HG03064 (cell line): Measurements from ENCODE around the gene HNRNPAB.
A peak's percentile ranks its signal among the peaks of the same experiment; 100 is the strongest.
"Not testable (repeated sequence)": the region's sequence is repeated elsewhere in the genome, so short reads cannot be mapped to it uniquely, and the experiment has no call there.

ENCODE experiments used
- ATAC-seq: cut with Tn5 transposase; IDR thresholded peaks from one replicate; pipeline ENCODE4 v1.9.1; 2021; ENCODE audit warnings: low read depth; ENCODE audit not compliant: unreplicated experiment

HNRNPAB gene

DNA sequence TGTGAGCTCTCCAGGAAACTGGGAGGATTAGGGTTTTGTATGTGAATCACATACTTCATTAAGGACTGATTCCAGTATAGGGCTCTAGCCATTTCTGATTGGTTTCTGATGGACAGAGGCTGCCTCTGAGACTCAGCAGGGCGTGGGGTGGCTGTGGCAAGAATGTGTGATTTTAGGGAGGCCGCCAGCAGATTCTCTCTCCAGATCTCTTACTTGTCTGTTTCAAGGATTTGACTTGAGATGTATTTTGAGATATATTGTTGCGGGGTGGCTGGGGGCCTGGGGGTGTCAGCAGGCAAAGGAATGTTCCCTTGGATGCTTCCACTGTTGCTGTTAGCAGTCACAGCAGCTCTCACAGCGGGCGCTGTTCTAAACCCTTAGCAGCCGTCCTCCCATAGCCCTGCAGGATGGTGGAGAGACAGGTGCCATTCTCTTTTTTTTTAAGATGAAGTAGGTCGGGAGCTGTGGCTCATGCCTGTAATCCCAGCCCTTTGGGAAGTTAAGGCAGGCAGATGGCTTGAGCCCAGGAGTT lies 8.0 kb upstream of the HNRNPAB start:
- ATAC-seq, result no peak

DNA sequence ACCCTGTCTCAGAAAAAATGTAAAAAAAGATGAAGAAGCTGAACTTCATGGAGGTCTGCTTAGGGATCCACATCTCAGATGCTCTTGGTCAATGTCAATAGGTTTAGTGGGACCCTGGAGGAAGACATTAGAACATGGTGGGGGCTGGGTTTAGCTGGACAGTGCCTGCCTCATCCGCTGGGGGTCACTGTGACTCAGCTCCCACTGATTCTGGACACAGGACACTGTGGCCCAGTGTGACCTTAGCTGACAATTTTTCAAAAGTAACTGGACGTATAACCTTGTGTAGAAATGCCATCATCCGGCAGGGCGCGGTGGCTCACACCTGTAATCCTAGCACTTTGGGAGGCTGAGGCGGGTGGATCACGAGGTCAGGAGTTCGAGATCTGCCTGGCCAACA lies 7.3 kb upstream of the HNRNPAB start:
- no peak for ATAC-seq

DNA sequence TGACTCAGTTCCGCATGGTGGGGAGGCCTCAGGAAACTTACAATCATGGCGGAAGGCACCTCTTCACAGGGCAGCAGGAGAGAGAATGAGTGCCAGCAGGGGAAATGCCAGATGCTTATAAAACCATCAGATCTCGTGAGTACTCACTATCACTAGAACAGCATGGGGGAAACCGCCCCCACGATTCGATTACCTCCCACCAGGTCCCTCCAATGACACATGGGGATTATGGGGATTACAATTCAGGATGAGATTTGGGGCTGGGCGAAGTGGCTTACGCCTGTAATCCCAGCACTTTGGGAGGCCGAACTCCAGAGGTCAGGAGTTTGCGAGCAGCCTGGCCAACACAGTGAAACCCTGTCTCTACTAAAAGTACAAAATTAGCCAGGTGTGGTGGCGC lies 6.2 kb upstream of the HNRNPAB start:
- not testable (repeated sequence) for ATAC-seq

DNA sequence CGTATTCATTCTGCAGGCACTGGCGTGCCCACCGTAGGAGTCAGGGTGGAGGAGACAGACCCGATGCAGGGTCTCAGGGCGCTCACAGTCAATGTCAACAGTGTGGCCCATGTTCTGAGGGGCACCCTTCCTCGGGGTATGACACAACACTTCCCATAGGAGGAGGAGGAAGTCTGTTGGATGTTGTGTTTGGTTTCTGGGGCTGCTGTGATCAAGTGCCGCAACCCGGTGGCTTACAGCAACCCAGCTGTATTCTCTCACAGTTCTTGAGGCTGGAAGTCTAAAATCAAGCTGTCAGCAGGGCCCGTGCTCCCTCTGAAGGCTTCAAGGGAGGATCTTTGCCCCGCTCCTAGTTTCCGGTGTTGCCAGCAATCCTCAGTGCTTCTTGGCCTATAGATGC lies 5.6 kb upstream of the HNRNPAB start:
- no peak for ATAC-seq

DNA sequence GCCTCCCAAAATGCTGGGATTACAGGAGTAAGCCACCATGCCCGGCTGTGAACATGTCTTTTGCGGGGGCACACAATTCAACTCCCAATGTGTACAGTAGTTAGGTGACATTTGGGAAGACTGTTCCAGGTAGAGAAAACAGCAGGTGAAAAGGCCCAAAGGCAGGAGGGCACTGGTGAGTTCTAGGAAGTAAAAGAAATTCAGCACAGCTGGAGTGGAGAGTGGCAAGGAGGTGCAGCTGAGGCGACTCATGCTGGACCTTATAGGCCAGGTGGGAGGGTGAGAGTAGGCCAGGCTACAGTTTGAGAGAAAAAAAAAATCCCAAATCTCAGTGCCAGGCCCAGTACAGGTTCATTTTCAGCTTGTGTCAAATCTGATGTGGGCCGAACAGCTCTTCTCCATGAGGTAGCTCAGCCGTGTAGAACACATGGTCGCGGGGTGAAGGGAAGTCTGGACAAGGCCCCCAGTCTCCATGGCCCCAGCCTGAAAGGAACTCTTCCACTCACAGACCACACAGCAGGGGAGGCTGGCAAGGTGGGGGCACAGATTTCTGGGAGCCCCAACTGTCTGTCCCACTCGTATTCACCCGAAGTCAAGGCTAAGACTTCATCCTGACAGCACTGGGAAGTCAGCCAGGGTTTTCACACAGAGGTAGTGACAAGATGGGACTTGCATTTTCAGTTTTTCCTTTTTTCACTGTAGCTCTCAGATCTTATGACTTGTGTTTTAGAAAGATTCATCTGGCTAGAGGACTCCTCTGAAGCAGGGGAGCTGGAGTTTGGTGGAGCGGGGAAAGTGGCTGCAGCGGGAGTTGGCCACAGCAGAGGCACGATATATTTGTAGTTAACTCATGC lies 4.5 kb upstream of the HNRNPAB start:
- ATAC-seq, result no peak

DNA sequence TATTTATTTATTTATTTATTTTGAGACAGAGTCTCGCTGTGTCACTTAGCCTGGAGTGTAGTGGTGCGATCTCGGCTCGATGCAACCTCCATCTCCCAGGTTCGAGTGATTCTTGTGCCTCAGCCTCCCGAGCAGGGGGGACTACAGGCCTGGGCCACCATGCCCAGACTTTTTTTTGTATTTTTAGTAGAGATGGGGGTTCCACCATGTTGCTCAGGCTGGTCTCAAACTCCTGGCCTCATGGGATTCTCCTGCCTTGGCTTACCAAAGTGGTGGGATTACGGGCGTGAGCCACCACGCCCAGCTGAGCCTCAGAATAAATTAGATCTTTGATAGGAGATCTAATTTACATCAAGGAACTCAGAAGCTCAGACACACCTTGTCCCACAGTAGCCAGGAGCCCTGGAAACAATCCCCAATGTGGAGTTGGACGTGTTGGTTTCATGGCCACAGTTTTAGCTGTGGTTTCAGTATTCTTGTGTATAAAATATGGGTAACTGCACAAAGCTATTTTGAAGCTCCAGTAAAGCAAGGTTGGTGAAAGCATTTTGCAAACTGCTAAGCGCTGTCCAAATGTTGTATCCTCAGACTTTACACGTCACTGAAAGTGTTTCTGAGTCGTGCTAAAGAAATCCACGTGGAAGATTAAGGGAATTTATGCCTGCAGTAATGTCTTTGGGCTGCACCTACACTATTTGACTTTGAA lies 3.0 kb upstream of the HNRNPAB start:
- ATAC-seq, result no peak

DNA sequence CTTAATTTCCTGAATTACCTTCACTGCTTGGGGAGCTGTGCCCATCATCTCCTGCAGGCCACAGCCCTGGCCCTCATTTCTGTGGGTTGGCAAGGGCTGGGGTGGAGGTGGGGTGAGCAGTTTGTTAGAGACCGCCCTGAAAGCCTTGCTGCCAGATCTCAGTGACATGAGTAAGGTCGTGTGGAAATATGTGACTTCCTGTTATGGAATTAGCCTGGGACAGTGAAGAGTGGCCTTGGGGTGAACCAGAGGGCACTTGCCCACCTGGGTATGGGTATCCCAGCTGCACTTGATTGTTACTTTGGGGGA lies 2.5 kb upstream of the HNRNPAB start:
- ATAC-seq, result no peak

DNA sequence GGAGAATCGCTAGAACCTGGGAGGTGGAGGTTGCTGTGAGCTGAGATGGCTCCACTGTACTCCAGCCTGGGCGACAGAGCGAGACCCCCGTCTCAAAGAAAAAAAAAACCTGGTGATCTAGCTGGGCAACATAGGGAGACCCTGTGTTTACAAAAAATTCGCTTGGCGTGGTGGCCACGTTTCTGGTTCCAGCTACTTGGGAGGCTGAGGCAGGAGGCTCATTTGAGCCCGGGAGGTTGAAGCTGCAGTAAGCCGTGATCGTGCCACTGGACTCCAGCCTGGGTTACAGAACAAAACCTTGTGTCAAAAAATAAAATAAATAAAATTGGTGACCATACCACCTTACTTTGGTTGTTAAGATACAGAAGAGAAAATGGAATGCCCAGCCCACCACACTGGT lies 1.8 kb upstream of the HNRNPAB start:
- ATAC-seq, result no peak

DNA sequence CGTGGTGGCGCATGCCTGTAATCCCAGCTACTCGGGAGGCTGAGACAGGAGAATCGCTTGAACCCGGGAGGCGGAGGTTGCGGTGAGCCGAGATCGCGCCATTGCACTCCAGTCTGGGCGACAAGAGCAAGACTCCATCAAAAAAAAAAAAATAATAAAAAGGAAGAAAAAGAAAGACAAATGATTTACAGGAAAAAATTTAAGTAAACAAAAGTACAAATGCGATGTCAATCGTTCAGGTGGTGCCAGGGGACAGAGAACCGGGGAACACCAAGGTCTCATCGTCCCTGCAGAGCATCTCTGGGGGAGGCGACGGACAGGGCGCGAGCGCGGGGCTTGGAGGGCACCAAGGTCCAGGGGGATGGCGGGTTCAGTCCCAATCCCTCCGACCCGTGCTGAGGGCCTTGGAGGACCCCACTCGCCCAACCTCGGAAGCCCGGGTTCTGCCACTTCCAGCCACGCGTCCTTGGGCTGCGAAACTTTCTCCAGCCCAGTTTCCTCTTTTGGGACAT lies 607 bp upstream of the HNRNPAB start:
- no peak for ATAC-seq

DNA sequence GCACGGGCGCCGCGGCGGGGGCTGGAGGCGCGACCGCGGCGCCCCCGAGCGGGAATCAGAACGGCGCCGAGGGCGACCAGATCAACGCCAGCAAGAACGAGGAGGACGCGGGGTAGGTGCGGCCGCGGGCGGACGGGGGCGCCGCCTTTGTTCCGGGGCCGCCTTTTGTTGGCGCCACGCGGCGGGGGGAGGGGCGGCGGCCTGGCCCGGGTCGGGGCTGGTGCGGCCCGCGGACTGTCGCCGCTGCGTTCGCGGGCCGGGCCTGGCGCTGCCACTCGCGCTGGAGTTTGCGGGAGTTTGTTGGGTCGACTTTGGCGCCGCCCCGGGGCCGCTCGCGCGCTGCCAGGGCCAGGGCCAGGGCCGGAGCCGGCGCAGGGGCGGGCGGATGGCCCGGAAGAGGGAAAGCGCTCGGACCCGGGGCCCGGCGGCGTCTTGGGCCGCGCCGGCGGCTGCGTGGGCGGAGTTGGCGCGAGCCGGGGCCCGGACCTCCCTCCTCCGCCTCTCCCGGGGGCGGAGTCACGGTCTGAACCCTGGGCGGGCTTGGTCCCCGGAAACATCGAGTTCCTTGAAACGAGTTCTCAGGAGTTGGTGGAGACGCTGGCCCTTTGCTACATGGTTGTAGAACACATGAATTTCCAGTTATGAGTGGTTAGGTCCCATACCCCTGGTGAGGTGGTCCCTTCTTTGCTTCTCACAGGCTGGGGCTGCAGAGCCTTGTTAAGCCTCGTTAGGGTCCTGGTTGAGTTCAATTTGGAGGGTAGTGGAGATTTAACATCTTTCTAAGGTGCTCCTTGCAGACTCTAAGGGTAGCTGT lies 809 bp downstream of the HNRNPAB start:
- ATAC-seq, result peak; percentile 53

DNA sequence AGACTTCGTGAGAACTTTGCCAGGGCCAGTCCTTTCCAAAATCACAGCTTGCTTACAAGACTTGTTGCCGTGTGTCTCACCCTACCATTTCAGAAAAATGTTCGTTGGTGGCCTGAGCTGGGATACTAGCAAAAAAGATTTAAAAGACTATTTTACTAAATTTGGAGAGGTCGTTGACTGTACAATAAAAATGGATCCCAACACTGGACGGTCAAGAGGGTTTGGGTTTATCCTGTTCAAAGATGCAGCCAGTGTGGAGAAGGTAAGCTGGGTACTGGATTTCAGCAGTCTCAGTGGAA lies 1.4 kb downstream of the HNRNPAB start:
- ATAC-seq, result no peak

DNA sequence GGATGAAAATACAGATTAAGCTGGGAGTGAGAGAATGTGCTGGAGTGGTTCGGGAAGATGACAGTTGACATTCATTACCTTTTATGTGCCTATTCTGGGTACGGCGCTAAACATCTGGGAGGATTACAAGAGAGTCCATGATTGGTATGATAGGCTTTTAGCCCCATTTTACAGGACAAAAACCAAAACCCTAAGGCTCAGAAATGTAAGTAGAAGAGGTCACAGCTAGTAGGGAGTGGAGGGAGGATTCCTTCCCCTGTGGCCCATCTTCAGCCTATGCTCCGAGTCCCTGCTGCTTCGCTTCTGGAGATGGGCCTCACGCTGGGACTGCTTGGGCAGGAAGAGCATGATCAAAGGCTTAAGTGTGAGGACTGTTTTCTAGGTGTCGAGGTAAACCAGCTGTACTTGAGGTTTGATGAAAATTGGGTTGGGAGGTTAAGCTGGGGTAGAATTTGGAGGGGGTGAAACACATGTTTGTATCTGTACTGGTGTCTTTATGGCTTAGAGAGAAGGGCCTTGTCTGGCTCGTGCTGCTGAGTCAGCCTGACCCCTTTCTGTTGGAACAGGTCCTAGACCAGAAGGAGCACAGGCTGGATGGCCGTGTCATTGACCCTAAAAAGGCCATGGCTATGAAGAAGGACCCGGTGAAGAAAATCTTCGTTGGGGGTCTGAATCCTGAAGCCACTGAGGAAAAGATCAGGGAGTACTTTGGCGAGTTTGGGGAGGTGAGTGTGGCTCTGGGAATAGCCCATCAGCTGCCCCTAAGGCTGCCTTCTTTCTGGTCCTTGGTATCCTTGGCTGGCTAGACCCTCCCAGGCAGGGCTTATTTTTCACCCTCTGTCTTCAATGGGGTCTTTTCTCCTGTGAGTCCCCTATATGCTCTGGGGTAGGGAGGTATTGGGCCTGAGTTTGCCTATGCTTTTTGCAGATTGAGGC lies 2.1 kb downstream of the HNRNPAB start:
- ATAC-seq, result no peak

DNA sequence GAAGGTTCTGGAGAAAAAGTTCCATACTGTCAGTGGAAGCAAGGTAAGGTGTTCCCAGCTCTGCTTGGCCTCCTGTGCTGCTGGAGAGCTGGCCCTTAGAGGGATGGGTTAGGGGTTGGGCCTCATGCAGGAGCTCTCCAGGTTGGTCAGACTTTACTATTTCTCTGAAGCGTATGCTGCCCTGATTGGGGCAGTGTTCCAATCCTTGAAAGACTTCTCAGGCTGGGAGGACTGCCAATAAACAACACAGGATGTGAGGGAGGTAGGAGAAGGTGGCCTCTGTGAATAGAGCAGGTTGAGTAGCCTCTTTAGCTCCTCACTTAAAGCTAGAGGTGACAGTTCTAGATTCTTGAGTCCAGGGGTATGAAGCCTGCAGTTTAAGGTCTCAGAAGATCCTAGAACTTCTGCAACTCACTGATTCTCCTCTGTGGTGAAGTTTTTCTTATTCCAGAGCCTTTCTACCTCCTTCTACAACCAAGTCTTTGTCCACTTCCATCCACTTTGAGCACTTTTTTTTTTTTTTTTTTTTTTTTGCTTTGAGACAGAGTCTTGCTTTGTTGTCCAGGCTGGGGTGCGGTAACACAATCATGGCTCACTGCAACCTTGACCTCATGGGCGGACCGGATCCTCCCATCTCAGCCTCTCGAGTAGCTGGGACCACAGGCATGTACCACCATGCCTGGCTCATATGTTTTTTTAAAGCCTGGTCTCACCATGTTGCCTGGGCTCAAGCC lies 3.0 kb downstream of the HNRNPAB start:
- no peak for ATAC-seq

DNA sequence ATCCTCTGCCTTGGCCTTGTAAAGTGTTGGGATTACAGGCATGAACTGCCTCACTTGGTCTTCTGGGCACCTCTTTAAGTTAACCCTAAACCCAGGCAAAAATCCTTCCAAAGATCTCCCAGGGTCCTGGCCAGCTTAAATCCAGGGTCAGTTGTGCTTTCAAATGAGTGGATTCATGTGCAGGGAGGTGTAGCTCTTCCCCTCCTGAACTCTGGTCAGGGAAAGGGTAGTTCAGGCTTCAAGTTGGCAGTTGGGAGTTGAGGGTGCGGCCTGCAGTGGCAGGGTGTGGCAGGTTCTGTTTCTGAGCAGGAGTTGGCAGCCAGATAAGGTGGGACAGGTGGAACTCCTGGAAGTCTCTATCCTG lies 3.6 kb downstream of the HNRNPAB start:
- ATAC-seq, result no peak

DNA sequence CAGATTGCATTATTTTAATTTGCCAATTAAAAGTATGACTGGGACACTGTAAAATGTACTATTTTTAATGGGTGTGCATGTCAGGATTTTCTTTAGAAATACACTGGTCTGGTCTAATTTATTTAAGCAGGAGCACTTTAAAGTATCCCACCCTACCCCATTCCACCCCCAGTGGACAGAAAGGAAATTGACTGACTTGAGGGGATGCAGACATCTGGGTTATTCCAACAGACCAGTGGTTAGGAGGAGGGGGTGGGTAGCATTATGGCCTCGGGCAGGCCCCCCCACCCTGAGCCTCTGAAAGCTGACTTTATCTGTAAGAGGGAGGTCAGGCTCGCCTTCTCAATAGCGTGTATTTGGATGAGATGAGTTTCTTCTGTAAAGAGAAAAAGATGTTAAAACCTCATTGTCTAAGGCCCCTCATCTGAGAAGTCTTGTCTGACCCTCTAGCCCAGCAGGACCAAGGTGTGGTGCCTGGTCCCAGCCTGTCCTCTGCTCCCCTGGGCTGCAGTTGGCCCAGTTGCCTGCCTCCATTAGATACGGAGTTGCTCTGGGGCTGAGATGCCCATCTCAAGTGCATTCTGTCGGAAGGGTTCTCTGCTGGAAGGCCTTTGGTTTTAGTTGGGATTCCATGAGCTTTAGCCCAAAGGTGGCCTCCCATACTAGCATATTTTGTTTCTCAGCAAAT lies 4.4 kb downstream of the HNRNPAB start:
- no peak for ATAC-seq

DNA sequence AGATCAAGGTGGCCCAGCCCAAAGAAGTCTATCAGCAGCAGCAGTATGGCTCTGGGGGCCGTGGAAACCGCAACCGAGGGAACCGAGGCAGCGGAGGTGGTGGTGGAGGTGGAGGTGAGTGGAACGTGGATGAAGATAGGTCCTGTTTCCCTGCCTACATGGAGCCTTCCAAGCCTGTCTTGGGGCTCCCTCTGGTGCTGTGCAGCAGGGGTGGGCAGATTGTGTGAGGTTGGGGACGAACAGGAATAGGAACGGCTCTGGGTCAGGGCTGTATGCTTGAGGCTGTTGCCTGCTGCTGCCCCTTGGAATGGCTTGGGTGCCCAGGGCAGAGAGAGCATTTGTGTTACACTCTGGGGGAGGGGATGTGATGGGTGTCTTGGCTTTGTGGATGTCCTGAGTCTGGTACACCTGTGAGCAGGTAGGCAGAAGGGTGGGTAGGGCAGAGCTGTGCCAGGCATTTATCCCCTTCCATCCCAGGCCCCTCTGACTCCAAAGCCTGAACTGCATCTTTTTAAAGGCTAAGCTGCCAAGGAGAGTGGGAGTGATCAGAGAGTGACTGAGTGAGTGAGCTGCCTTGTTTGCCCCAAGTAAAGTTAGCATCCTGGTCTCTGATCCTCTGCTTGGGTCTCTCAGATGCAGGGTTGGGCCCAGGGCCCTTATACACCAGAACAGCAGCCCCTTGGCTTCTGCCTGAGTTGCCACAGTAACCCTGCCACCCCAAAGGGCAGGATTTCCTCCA lies 5.2 kb downstream of the HNRNPAB start:
- no peak for ATAC-seq

DNA sequence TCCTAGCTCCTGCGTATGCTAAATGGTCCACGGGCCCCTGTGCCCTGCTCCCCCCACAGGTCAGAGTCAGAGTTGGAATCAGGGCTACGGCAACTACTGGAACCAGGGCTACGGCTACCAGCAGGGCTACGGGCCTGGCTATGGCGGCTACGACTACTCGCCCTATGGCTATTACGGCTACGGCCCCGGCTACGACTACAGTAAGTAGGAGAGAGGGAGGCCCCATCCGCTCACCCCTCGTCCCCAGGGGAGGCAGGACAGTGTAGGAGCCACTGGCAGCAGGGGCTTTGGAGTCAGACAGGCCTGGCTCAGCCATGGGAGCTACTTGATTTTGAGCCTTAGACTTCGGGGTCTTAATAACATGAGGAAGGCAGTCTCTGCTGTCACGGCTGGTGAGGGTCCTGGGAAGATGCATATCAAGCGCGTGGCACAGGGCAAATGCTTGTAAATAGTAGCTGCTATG lies 5.8 kb downstream of the HNRNPAB start:
- ATAC-seq, result no peak

DNA sequence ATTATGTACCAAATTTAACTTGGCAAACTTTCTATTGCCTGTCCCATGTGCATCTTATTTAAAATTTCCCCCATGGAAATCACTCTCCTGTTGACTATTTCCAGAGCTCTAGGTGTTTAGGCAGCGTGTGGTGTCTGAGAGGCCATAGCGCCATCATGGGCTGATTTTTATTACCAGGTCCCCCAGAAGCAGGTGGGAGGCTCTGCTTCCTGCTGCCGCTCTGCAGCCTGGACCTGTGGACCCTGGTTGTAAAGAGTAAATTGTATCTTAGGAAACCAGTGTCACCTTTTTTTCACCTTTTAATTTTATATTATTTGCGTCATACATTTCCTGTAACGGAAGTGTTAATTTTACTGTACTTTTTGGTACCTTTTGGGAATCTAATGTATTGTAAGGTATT lies 6.4 kb downstream of the HNRNPAB start:
- ATAC-seq, result no peak
